ENCODE measurements around the gene KLHL2. TPM values are rescaled to one million over a fixed set of nuclear protein-coding genes. Genes with fewer than 3 reads are reported as not detected.
A peak's percentile ranks its signal among the peaks of the same experiment; 100 is the strongest.
"Not testable (repeated sequence)": the region's sequence is repeated elsewhere in the genome, so short reads cannot be mapped to it uniquely, and the experiment has no call there.

Gene KLHL2
- total RNA-seq, 1 experiment from 2014 or later: 19.3 TPM

- DNase-seq (ENCODE audit: low read depth): not testable (repeated sequence)
These were observed 25.5 kb downstream of the KLHL2 start for GRCh38 chr4:165232623-165233433.

GRCh38 chr4:165234766-165235165 lies 27.4 kb downstream of the KLHL2 start:
- DNase-seq (ENCODE audit: low read depth): no peak

- DNase-seq (ENCODE audit: low read depth): not testable (repeated sequence)
These were observed 29.5 kb downstream of the KLHL2 start for GRCh38 chr4:165236852-165237251.

- DNase-seq (ENCODE audit: low read depth): not testable (repeated sequence)
These were observed 30.8 kb downstream of the KLHL2 start for GRCh38 chr4:165238041-165238640.

GRCh38 chr4:165240761-165241160 lies 33.4 kb downstream of the KLHL2 start:
- not testable (repeated sequence) for DNase-seq (ENCODE audit: low read depth)

- not testable (repeated sequence) for DNase-seq (ENCODE audit: low read depth)
These were observed 36.8 kb downstream of the KLHL2 start for GRCh38 chr4:165244148-165244547.

GRCh38 chr4:165244587-165245186 lies 37.3 kb downstream of the KLHL2 start:
- not testable (repeated sequence) for DNase-seq (ENCODE audit: low read depth)

GRCh38 chr4:165248102-165248501 lies 40.7 kb downstream of the KLHL2 start:
- no peak for DNase-seq (ENCODE audit: low read depth)

- peak; percentile 7 for DNase-seq (ENCODE audit: low read depth)
These were observed 41.5 kb downstream of the KLHL2 start for GRCh38 chr4:165248904-165249303.

- not testable (repeated sequence) for DNase-seq (ENCODE audit: low read depth)
These were observed 47.4 kb downstream of the KLHL2 start for GRCh38 chr4:165254771-165255170.

GRCh38 chr4:165255439-165255838 lies 48.1 kb downstream of the KLHL2 start:
- DNase-seq (ENCODE audit: low read depth): peak; percentile 10

GRCh38 chr4:165256074-165256659 lies 48.8 kb downstream of the KLHL2 start:
- DNase-seq (ENCODE audit: low read depth): not testable (repeated sequence)

GRCh38 chr4:165259776-165260175 lies 52.4 kb downstream of the KLHL2 start:
- peak; percentile 19 for DNase-seq (ENCODE audit: low read depth)

GRCh38 chr4:165262306-165262705 lies 54.9 kb downstream of the KLHL2 start:
- not testable (repeated sequence) for DNase-seq (ENCODE audit: low read depth)

- not testable (repeated sequence) for DNase-seq (ENCODE audit: low read depth)
These were observed 56.1 kb downstream of the KLHL2 start for GRCh38 chr4:165263466-165263865.

- peak; percentile 49 for DNase-seq (ENCODE audit: low read depth)
These were observed 62.6 kb downstream of the KLHL2 start for GRCh38 chr4:165269931-165270330.

- DNase-seq (ENCODE audit: low read depth): not testable (repeated sequence)
These were observed 66.1 kb downstream of the KLHL2 start for GRCh38 chr4:165273443-165273842.

- not testable (repeated sequence) for DNase-seq (ENCODE audit: low read depth)
These were observed 68.0 kb downstream of the KLHL2 start for GRCh38 chr4:165275357-165275756.

- DNase-seq (ENCODE audit: low read depth): not testable (repeated sequence)
These were observed 72.2 kb downstream of the KLHL2 start for GRCh38 chr4:165279531-165279930.

- not testable (repeated sequence) for DNase-seq (ENCODE audit: low read depth)
These were observed 77.3 kb downstream of the KLHL2 start for GRCh38 chr4:165284697-165285096.

- not testable (repeated sequence) for DNase-seq (ENCODE audit: low read depth)
These were observed 79.4 kb downstream of the KLHL2 start for GRCh38 chr4:165286619-165287340.

All from M059J (cell line).